GM21360 (cell line): Measurements from ENCODE around the gene ZBTB37.
"Not testable (repeated sequence)": the region's sequence is repeated elsewhere in the genome, so short reads cannot be mapped to it uniquely, and the experiment has no call there.

Experiments
- ATAC-seq: cut with Tn5 transposase; IDR thresholded peaks from one replicate; pipeline ENCODE4 v1.9.1; 2021; ENCODE audit warnings: mild to moderate bottlenecking, moderate library complexity; ENCODE audit not compliant: unreplicated experiment

Gene ZBTB37

DNA sequence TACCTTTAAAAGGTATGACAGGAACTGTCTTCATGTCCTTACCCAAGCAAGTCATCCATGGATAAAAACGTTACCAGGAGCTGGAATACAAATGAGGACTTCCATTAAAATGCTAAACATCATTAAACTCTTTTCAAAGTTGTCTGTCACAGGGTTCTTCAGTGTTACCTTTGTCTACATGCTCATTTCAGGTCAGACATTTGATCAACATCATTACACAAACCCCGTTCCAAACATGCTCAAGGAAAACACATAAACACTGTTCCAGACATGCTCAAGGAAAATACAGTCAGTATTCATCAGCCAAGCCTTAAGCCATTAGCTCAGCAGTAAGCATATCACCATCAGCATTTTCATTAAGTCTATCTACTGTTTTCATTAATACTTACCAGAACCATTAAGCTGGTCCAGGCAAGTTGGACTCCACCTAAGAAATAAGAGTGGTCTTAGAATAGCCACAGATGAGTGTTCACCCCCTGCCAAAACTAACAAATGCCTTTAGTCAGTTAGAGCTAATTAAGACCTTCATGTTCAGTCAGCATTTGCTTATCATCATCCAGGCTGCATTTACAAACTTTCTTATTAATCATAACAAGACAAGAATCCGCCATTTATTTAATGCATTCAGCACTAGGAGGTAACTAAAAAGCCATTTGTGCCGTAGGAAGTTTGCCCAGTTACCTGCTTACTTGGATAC lies 2.6 kb upstream of the ZBTB37 start:
- ATAC-seq: no peak

- ATAC-seq: no peak
These were observed 1.6 kb upstream of the ZBTB37 start for GRCh38 chr1:173866413-173867115.

DNA sequence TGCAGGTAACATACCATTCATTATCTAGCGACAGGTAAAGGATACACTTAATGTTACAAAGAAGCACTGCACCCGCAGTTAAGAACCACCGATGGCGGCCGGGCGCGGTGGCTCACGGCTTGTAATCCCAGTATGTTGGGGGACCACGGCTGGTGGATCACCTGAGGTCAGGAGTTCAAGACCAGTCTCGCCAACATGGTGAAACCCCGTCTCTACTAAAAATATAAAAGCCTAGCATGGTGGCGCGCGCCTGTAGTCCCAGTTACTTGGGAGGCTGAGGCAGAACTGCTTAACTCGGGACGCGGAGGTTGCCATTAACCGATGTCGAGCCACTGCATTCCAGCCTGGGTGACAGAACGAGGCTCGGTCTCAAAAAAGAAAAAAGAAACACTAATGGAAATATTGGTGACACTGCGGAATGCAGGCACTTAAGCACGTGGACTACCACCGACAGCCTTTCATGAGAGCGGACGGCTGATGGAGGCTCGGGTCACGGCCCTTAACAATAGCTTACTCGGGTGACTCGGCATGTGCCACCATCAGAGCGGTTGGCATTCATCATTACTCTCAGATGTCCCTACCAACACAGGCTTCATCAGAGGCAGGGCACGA lies 933 bp upstream of the ZBTB37 start:
- ATAC-seq: no peak

GRCh38 chr1:173867753-173868265 lies 371 bp upstream of the ZBTB37 start, which contains the start of gene GAS5:
GAS5 (minus strand) TSS chr1:173867989.
- ATAC-seq: peak; percentile 71

DNA sequence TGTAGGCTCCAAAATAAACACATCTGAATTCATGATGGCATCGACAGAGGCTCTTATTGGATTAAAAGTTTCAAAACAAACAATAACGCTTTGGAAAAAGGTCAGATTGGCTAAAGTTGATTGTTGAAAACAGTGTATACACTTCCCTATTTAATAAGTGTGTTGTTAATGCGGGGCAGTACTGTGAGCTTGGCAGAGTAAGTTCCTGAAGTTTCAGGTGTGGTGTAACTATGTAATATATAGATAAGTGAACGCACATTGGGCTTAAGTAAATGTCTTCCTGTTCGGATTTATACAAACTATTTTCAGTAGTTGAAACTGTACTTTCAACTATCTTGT lies 810 bp downstream of the ZBTB37 start:
- ATAC-seq: no peak

DNA sequence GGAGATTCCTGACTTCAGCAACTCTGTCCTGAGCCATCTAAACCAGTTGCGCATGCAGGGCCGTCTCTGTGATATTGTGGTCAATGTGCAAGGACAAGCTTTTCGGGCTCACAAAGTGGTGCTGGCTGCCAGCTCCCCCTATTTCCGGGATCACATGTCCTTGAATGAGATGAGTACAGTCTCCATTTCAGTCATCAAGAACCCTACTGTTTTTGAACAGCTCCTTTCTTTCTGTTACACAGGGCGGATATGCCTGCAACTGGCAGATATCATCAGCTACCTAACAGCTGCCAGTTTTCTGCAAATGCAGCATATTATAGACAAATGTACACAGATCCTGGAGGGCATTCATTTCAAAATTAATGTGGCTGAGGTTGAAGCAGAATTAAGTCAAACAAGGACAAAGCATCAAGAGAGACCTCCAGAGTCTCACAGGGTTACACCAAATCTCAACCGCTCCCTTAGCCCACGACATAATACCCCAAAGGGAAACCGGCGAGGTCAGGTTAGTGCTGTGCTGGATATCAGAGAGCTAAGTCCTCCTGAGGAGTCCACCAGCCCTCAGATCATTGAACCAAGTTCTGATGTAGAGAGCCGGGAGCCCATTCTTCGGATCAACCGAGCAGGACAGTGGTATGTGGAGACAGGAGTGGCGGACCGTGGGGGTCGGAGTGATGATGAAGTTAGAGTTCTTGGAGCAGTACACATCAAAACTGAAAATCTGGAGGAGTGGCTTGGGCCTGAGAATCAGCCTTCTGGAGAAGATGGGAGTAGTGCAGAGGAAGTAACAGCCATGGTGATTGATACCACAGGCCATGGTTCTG lies 2.3 kb downstream of the ZBTB37 start:
- ATAC-seq: no peak

DNA sequence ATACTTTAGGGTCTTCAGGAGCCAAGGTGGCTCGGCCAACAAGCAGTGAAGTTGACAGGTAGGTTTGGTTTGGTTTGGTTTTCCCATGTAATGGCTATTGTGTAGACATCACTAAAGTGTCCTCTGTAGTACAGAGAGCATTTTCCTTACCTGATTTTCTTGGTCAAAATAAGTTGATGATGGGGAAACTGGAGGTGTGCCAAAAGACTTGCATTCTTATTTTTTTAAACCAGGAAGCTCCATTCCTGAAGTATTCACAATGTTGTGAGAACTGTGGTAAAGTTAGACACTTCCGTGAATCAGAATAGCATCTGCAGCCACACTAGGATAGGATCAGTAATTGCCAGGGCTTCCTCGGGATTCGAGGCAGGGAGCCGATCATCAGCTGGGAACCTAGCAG lies 2.9 kb downstream of the ZBTB37 start:
- ATAC-seq: no peak

DNA sequence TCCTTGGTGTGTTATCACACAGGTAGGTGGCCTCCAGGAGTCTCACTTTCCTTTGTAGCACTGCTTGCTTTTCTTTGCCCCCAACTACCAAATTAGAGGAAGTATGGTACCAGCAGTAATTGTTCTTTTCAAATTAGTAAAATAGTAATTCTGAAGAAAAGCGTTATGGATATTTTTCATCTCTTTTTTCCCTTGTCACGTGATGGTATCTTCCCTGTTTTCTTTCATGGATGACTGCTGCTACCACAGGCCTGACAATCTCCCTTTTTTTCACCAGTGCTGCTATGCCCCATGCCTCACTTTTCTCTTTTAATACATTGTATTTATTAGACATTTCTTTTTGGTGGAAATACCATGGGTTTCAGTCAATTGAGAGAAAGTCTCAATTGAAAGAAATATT lies 3.3 kb downstream of the ZBTB37 start:
- no peak for ATAC-seq

DNA sequence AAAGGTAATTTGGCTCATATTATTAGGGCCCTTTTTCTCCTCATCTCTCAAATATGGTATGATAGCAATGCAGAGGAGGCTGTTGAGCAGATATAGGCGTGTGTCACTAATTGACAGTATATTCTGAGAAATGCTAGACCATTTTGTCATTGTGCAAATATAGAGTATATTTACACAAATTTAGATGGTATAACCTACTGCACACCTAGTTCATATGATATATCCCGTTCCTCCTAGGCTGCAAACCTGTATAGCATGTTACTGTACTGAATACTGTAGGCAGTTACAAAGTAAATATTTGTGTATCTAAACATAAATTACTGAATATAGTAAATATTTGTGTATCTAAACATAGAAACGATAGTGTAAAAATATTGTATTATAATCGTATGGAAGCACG lies 8.6 kb downstream of the ZBTB37 start:
- no peak for ATAC-seq

DNA sequence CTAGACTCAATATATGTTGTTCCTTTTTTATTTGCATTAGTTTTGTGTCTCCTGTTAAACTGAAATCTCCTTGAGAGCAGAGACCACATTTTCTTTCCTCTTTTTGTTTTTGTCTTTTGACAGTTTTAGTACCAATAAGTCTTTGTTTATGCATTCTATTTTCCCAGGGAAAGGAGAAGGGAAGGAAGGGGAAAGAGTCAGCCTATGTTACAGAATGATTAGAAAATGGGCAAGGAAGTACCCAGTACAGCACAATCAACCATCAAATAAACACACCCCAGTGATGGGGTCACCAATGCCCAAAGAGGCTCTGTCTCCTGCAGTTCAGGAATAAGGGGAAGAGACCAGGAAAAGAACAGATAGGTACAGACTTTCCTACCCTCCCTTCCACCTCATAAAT lies 10.1 kb downstream of the ZBTB37 start:
- ATAC-seq: no peak

DNA sequence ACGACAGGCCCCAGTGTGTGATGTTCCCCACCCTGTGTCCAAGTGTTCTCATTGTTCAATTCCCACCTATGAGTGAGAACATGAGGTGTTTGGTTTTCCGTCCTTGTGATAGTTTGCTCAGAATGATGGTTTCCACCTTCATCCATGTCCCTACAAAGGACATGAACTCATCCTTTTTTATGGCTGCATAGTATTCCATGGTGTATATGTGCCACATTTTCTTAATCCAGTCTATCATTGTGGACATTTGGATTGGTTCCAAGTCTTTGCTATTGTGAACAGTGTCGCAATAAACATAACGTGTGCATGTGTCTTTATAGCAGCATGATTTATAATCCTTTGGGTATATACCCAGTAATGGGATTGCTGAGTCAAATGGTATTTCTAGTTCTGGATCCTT lies 12.9 kb downstream of the ZBTB37 start:
- ATAC-seq: not testable (repeated sequence)

- ATAC-seq: no peak
These were observed 16.5 kb downstream of the ZBTB37 start for GRCh38 chr1:173884701-173885100.

GRCh38 chr1:173886746-173887611 lies 18.8 kb downstream of the ZBTB37 start:
- no peak for ATAC-seq

- ATAC-seq: no peak
These were observed 19.4 kb downstream of the ZBTB37 start for GRCh38 chr1:173887627-173888026.

DNA sequence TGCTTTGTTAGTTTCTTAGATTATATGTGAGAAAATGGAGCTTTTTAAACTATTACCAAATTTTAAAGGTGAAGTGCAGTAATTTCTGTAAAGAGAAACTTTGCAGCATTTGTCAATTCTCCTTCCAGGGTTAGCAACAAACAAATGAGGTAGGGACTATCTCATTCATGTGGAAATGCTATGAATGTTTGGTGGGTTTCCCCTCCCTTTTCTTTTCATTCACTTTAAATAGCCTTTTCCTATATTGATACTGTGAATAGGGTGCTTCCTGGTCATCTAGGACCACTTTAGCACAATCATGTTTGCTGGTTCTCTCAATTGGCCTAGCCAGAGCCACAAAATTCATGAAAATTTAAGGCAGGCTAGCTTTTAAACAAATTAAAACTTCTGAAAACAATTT lies 20.6 kb downstream of the ZBTB37 start:
- no peak for ATAC-seq

- ATAC-seq: no peak
These were observed 21.7 kb downstream of the ZBTB37 start for GRCh38 chr1:173889885-173890284.

DNA sequence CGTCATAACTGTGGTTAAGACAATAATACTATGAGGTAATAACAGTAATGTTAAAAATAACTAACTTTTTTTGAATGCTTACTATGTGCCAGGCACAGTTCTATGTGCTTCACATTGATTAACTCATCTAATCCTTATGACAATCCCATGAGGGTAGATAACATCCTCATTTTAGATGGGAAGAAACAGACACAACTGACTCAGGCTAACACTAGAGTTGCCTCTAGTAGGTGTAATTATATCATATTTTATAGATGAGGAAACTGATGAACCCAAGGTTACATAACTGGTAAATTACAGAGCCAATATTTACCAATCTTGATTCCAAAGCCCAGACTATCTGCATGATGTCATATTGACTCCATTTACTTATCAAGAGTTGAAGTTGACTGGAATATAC lies 25.4 kb downstream of the ZBTB37 start:
- ATAC-seq: no peak

DNA sequence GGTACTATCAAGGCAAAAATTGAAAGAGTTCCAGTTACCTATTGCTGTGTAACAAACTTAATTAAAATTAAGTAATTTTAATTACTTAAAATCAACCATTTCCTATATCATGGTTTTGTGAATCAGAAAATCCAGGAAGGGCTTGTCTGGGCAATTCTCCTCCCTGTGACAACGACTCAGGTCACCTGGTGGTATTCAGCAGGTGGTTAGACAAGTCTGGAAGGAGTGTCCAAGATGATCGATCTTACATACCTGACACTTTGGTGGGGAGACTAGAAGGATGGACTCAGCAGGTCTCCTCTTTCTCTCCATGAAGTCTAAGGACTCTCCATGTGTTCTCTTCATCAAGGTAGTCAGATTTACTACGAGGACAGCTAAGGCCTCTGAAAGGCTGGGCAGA lies 26.0 kb downstream of the ZBTB37 start:
- ATAC-seq: no peak

- ATAC-seq: no peak
These were observed 32.2 kb downstream of the ZBTB37 start for GRCh38 chr1:173900427-173900826.

- ATAC-seq: no peak
These were observed 32.8 kb downstream of the ZBTB37 start for GRCh38 chr1:173900992-173901391.
